HL-60 (cell line): ENCODE measurements around the gene CHDH.

Experiments used
- POLR2AphosphoS5 ChIP-seq: IDR thresholded peaks from 2 replicates; pipeline ENCODE4 v1.6.1; 2012; ENCODE audit warnings: low read depth
- TF ChIP-seq, protein P1 (sequence below): IDR thresholded peaks from one replicate; pipeline ENCODE4 v1.5.1; 2011; ENCODE audit warnings: low read length, control low read depth, inconsistent platforms; ENCODE audit not compliant: insufficient read depth

DNA sequence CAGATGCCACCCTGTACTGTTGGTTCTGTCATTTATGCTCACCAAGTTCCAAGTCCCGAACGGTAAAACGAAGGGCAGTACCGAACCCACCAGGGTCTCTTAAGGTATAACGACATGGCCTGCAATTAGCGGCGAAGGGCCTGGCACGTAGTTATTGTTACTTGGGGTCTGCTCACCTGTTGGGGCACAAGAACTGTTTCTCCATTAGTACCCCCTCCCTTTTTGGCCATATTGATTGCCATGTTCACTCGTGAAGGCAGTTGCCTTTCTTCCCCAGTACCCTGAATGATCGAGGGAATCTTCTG lies 584 bp upstream of the CHDH start:
- TF ChIP-seq, protein P1, sequence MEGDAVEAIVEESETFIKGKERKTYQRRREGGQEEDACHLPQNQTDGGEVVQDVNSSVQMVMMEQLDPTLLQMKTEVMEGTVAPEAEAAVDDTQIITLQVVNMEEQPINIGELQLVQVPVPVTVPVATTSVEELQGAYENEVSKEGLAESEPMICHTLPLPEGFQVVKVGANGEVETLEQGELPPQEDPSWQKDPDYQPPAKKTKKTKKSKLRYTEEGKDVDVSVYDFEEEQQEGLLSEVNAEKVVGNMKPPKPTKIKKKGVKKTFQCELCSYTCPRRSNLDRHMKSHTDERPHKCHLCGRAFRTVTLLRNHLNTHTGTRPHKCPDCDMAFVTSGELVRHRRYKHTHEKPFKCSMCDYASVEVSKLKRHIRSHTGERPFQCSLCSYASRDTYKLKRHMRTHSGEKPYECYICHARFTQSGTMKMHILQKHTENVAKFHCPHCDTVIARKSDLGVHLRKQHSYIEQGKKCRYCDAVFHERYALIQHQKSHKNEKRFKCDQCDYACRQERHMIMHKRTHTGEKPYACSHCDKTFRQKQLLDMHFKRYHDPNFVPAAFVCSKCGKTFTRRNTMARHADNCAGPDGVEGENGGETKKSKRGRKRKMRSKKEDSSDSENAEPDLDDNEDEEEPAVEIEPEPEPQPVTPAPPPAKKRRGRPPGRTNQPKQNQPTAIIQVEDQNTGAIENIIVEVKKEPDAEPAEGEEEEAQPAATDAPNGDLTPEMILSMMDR = no peak
- TF ChIP-seq POLR2AphosphoS5 = no peak
